ENCODE data around the gene KRTAP5-5. TPM values are rescaled to one million over a fixed set of nuclear protein-coding genes. Genes with fewer than 3 reads are reported as not detected.

Gene KRTAP5-5
- polyA plus RNA-seq, 1 donor from 2014 or later, result not detected

DNA sequence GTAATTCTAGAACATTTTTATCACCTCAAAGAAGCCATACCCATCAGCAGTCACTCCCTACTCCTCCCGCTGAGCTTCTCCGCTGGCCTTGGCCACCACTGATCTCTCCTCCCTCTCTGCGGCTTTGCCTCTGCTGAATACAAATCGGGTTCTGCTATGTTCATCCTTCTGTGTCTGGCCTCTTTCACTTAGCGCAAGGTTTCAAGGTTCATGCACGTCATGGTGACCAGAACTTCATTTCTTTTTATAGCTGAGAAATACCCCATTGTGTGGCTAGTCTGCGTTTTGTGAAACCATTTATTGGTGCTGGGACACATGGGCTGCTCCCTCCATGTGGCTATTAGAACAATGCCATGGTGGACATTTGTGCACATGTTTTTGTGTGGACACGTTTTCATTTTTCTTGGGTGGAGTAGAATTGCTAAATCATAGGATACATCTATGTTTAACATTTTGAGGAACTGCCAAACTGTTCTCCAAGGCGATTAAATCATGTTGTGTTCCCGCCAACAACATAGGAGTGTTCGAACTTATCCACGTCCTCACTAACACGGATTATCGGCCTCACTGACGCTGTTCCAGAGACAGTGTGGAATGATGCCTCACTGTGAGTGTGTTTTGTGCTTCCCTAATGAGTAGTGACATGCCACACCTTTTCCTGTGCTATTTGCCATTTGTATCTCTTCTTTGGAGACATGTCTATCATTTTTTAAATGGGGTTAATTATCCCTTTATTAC, 43.2 kb downstream of the KRTAP5-5 start:
- H2AFZ ChIP-seq (ENCODE audit: low read depth, low read length), result no peak overlapping the region
- no peak for TF ChIP-seq RAD21 (conservative IDR thresholded peaks at IDR 0.05)

DNA sequence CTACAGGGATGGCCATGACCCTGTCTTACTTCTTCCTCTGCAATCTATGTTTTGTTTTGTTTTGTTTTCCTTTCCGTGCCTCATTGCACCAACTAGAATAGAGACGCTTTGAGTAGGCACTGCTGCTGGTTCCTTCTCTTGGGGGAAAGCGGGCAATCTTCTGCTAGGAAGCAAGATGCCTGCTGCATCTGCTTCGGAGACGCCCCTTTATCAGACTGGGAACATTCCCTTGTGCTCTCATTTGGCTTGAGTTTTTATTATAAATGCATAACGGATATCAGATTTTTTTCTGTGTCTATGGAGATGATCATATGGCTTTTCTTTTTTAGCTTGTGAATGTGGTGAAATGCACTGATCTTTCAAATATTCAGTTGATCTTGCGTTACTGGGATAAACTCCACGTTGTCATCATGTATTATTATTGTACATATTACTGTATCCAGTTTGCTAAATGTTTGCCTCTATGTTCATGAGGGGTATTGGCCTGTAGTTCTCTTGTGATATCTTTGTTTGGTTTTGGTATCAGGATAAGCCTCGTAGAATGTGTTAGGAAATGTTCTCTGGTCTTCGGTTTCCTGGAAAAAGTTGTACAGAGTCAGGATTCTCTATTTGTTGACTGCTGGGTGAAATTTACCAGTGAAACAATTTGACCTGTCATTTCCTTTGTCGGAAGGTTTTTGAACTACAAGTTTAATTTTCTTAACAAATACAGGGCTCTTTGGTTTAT, 44.0 kb downstream of the KRTAP5-5 start:
- no peaks in the 10 kb centered on the region for H3F3A ChIP-seq (ENCODE audit: insufficient read depth, low read length, poor library complexity, severe bottlenecking)

More for the DNA sequence above, 43.2 kb downstream of the KRTAP5-5 start:
- Histone ChIP-seq H3K27ac (ENCODE audit: low read length) (no peak overlapping the region), H3K4me3 (ENCODE audit: low read length) (no peak overlapping the region), H3K36me3 (ENCODE audit: insufficient read depth, low read length) (no peaks in the 10 kb centered on the region), H3K9me2 (ENCODE audit: insufficient read depth, low read length) (no peaks in the 10 kb centered on the region), H4K20me1 (ENCODE audit: insufficient read depth) (no peaks in the 10 kb centered on the region), H3K9me3 (ENCODE audit: low read length) (no peaks in the 10 kb centered on the region), H3K27me3 (ENCODE audit: insufficient read depth, low read depth, low read length) (no peaks in the 10 kb centered on the region), H3K9ac (ENCODE audit: low read length) (no peak overlapping the region), H3K4me2 (ENCODE audit: low read length) (no peak overlapping the region), H3F3A (ENCODE audit: insufficient read depth, low read length, poor library complexity, severe bottlenecking) (no peaks in the 10 kb centered on the region), H3K79me2 (replicated peaks; ENCODE audit: insufficient read depth, low read length) (no peaks in the 10 kb centered on the region)

More for the DNA sequence above, 44.0 kb downstream of the KRTAP5-5 start:
- Histone ChIP-seq H3K9me2 (ENCODE audit: insufficient read depth, low read length) (no peaks in the 10 kb centered on the region), H3K4me3 (ENCODE audit: low read length) (no peak overlapping the region), H3K9ac (ENCODE audit: low read length) (no peak overlapping the region), H3K36me3 (ENCODE audit: insufficient read depth, low read length) (no peaks in the 10 kb centered on the region), H3K79me2 (replicated peaks; ENCODE audit: insufficient read depth, low read length) (no peaks in the 10 kb centered on the region), H4K20me1 (ENCODE audit: insufficient read depth) (no peaks in the 10 kb centered on the region), H3K27ac (ENCODE audit: low read length) (no peak overlapping the region), H3K27me3 (ENCODE audit: insufficient read depth, low read depth, low read length) (no peaks in the 10 kb centered on the region), H3K4me2 (ENCODE audit: low read length) (no peak overlapping the region), H2AFZ (ENCODE audit: low read depth, low read length) (no peak overlapping the region), H3K9me3 (ENCODE audit: low read length) (no peaks in the 10 kb centered on the region)
- TF ChIP-seq MXI1 (conservative IDR thresholded peaks at IDR 0.05; ENCODE audit: poor library complexity, severe bottlenecking), result no peak
- TF ChIP-seq, protein P1, sequence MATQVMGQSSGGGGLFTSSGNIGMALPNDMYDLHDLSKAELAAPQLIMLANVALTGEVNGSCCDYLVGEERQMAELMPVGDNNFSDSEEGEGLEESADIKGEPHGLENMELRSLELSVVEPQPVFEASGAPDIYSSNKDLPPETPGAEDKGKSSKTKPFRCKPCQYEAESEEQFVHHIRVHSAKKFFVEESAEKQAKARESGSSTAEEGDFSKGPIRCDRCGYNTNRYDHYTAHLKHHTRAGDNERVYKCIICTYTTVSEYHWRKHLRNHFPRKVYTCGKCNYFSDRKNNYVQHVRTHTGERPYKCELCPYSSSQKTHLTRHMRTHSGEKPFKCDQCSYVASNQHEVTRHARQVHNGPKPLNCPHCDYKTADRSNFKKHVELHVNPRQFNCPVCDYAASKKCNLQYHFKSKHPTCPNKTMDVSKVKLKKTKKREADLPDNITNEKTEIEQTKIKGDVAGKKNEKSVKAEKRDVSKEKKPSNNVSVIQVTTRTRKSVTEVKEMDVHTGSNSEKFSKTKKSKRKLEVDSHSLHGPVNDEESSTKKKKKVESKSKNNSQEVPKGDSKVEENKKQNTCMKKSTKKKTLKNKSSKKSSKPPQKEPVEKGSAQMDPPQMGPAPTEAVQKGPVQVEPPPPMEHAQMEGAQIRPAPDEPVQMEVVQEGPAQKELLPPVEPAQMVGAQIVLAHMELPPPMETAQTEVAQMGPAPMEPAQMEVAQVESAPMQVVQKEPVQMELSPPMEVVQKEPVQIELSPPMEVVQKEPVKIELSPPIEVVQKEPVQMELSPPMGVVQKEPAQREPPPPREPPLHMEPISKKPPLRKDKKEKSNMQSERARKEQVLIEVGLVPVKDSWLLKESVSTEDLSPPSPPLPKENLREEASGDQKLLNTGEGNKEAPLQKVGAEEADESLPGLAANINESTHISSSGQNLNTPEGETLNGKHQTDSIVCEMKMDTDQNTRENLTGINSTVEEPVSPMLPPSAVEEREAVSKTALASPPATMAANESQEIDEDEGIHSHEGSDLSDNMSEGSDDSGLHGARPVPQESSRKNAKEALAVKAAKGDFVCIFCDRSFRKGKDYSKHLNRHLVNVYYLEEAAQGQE (IDR thresholded peaks at IDR 0.05; ENCODE audit: borderline replicate concordance), result no peak
- no peak for TF ChIP-seq POLR2AphosphoS5 (IDR thresholded peaks at IDR 0.05)
- TF ChIP-seq EZH2 (IDR thresholded peaks at IDR 0.05; ENCODE audit: borderline replicate concordance, insufficient read depth, low read length, poor library complexity, severe bottlenecking), result no peak
- TF ChIP-seq RAD21 (conservative IDR thresholded peaks at IDR 0.05), result no peak
- TF ChIP-seq, protein P2, sequence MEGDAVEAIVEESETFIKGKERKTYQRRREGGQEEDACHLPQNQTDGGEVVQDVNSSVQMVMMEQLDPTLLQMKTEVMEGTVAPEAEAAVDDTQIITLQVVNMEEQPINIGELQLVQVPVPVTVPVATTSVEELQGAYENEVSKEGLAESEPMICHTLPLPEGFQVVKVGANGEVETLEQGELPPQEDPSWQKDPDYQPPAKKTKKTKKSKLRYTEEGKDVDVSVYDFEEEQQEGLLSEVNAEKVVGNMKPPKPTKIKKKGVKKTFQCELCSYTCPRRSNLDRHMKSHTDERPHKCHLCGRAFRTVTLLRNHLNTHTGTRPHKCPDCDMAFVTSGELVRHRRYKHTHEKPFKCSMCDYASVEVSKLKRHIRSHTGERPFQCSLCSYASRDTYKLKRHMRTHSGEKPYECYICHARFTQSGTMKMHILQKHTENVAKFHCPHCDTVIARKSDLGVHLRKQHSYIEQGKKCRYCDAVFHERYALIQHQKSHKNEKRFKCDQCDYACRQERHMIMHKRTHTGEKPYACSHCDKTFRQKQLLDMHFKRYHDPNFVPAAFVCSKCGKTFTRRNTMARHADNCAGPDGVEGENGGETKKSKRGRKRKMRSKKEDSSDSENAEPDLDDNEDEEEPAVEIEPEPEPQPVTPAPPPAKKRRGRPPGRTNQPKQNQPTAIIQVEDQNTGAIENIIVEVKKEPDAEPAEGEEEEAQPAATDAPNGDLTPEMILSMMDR (IDR thresholded peaks at IDR 0.05; ENCODE audit: poor library complexity, severe bottlenecking), result no peak
- no peak for TF ChIP-seq TAF1 (IDR thresholded peaks at IDR 0.05; ENCODE audit: low read depth)
- TF ChIP-seq EP300 (conservative IDR thresholded peaks at IDR 0.05; ENCODE audit: poor library complexity, severe bottlenecking), result no peak
- no peak for TF ChIP-seq SMC3 (conservative IDR thresholded peaks at IDR 0.05; ENCODE audit: poor library complexity)
